Coronary artery (tissue), 2 donors: Measurements from ENCODE around the gene ERC1.
A peak's percentile ranks its signal among the peaks of the same experiment; 100 is the strongest.

Experiments
- DNase-seq: peaks from one replicate; pipeline ENCODE4 v3.0.0-alpha.2; 2017; ENCODE audit warnings: low spot score
- H3K27ac ChIP-seq, 2 donors: fragments of 200-600 bp; sonication (generic); one replicate each; pipeline ENCODE4 v1.5.1; 2016 to 2019
- H3K4me3 ChIP-seq: fragments of 200-600 bp; sonication (generic); 2 replicates; pipeline ENCODE4 v1.5.1; 2016; ENCODE audit warnings: mild to moderate bottlenecking, moderate library complexity
- TF ChIP-seq, protein P1 (sequence below): fragments of 200-600 bp; sonication (generic); IDR thresholded peaks from one replicate; pipeline ENCODE4 v1.5.1; 2019; ENCODE audit warnings: antibody characterized with exemption

Gene ERC1

DNA sequence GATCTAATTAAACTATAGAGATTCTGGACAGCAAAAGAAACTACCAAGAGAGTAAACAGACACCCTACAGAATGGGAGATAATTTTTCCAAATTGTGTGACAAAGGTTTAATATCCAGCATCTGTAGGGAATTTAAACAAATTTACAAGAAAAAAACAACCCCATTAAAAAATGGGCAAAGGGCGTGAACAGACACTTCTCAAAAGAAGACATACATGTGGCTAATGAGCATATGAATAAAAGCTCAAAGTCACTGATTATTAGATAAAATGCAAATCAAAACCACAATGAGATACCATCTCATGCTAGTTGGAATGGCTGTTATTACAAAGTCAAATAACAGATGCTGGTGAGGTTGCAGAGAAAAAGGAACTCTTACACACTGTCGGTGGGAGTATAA is 309.4 kb downstream of the ERC1 start:
- Histone ChIP-seq H3K4me3 (no peak overlapping the region), H3K27ac (no peak overlapping the region)
- no peak for DNase-seq
- TF ChIP-seq, protein P1, sequence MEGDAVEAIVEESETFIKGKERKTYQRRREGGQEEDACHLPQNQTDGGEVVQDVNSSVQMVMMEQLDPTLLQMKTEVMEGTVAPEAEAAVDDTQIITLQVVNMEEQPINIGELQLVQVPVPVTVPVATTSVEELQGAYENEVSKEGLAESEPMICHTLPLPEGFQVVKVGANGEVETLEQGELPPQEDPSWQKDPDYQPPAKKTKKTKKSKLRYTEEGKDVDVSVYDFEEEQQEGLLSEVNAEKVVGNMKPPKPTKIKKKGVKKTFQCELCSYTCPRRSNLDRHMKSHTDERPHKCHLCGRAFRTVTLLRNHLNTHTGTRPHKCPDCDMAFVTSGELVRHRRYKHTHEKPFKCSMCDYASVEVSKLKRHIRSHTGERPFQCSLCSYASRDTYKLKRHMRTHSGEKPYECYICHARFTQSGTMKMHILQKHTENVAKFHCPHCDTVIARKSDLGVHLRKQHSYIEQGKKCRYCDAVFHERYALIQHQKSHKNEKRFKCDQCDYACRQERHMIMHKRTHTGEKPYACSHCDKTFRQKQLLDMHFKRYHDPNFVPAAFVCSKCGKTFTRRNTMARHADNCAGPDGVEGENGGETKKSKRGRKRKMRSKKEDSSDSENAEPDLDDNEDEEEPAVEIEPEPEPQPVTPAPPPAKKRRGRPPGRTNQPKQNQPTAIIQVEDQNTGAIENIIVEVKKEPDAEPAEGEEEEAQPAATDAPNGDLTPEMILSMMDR: no peak

DNA sequence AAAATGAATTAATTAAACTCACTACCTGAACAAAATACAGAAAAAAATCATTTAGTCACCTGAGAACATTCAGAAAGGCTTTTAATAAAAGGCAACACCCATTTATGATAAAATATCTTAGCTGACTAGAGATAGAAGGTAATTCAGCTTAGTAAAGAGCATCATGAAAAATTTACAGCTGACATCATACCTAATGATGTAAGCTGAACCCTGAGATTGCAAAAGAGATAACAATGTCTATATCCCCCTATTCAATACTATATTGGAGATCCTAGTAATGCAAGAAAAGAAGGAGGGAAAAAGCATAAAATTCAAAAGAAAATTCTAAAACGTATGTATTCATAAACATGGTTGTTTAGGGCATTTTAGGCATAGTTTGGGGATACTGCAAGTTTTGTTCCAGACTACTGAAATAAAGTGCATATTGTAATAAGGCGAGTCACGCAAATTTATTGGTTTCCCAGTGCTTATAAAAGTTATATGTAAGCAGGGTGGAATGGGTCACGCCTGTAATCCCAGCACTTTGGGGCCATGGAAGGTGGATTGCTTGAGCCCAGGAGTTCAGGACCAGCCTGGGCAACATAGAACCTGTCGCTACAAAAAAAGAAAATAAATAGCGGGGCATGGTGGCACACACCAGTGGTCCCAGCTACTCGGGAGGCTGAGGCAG is 311.3 kb downstream of the ERC1 start:
- TF ChIP-seq, protein P1: no peak
- no peak overlapping the region for H3K4me3 ChIP-seq
- H3K27ac ChIP-seq: no peak overlapping the region
- DNase-seq: no peak

DNA sequence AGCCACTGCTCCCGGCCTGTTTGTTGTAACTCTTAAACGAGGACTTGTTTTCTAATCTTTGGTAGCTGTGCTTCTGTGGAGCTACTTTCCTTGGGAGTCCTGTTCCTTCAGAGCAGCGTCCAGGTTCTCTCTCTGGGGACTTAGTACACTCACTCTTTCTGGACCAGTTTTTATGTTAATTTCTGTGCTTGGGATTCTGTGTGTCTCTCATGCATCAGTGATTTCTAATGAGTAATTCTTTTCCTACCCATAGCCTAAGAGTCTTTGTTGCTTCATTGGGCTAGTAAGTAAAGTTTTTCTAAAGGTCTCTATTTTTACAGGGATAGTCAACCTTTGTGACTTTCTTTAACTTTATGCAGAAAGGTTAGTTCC is 314.0 kb downstream of the ERC1 start:
- TF ChIP-seq, protein P1: no peak
- Histone ChIP-seq H3K27ac (no peak overlapping the region), H3K4me3 (no peak overlapping the region)
- no peak for DNase-seq

DNA sequence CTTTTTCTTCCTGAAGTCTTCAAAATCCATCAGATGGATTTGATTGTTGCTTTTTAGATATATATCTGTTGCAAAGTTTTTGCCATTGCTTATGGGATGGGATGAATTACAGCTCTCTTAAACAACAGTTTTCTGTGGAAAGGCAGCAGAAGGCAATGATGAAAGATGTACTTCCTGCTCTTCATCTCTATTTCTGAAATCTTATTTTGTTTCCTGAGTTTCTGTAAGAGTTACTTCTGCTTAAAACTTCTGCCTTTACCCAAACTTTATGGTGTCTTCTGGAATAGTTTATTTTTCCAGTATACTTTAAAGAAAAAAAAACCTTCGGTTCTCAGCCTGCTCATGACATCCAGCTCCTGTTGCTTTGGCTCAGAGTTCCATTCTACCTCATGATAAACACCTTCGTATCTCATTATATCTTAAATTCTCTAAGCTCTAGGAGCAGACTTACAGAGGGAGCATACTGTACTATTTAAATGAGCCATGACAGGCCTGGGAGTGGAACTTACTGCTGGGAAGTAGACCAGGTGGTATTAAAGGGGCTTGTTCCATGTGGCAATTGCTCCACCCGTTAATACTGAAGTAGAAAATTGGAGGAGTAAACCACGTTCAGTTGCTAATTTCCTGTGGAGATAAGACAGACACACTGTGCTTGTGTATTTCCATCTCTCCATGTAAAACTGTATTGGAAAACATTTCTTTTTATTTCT is 314.9 kb downstream of the ERC1 start:
- Histone ChIP-seq H3K4me3 (no peak overlapping the region), H3K27ac (peak overlapping the region in 1 of 2 donors; percentile 24)
- TF ChIP-seq, protein P1: no peak
- no peak for DNase-seq

DNA sequence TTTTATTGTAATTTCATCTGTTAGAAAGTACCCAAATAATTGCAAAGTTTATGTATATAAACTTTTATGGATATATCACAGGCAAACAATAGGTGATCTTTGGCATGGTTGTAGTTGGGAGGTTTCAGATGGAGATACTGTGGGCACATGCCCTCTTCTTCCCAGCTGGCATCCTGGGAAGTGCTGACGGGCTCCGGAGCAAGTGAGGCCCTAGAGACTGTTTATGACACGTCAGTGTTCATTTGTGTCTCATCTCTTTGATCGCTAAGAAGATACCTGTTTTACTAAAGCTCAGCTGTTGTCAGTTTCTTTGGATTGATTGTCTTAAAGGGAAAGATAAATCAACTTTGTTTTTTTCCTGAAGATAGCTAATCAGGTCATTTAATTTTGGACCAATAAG is 315.8 kb downstream of the ERC1 start:
- peak overlapping the region in 1 of 2 donors; percentile 23 for H3K27ac ChIP-seq
- no peak overlapping the region for H3K4me3 ChIP-seq
- no peak for DNase-seq
- TF ChIP-seq, protein P1: no peak

DNA sequence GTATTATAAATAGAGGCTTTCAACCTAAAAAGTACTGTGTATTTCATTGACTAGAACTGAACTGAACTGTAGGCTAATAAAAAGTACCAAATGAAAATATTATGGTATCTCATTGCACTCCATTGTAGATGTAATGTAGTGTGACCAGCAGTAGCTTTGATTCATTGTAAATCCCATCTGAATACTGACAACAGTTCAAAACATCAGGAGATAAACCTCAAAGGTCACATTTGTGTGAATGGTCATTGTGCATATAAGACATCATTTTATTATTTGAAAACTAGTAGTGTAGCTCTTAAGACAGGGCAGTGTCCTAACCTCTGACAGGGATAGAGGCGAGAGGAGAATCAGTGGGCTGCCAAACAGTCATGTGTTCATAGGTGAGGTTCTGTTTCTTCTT is 316.8 kb downstream of the ERC1 start:
- DNase-seq: no peak
- no peak overlapping the region for H3K4me3 ChIP-seq
- TF ChIP-seq, protein P1: no peak
- no peak overlapping the region for H3K27ac ChIP-seq

DNA sequence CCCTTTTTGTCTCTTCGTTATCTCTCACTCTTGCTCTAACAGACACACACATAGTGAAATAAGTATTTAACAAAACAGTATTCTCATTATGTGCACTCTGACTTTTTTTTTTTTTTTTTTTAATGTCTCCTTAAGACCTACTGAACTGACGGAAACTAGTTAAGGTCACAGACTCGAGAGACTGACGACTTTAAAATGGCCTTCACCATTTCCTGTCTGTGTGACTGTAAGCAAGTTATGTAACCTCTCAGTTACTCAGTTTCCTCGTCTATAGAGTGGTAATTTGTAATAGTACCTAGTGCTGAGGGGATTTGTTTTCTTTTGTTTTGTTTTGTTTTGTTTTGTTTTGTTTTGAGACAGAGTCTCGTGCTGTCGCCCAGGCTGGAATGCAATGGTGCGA is 318.6 kb downstream of the ERC1 start:
- TF ChIP-seq, protein P1: no peak
- no peak for DNase-seq
- Histone ChIP-seq H3K4me3 (no peak overlapping the region), H3K27ac (no peak overlapping the region)
